GM20000 (cell line): ENCODE data around the gene ANKRD55.

ENCODE experiments used
- DNase-seq: peaks from one replicate; pipeline ENCODE4 v3.0.0; 2012; ENCODE audit warnings: low spot score
- CTCF ChIP-seq: IDR thresholded peaks from 2 replicates; pipeline ENCODE4 v1.5.1; 2012; ENCODE audit warnings: mild to moderate bottlenecking, control low read depth; ENCODE audit errors: extremely low read depth, missing control alignments

The ANKRD55 gene

GRCh38 chr5:56183506-56183905 lies 49.6 kb downstream of the ANKRD55 start:
- TF ChIP-seq CTCF = no peak
- no peak for DNase-seq

- TF ChIP-seq CTCF = no peak
- no peak for DNase-seq
Measured at GRCh38 chr5:56179442-56179841, 53.7 kb downstream of the ANKRD55 start.

- DNase-seq = no peak
- TF ChIP-seq CTCF = no peak
Measured at GRCh38 chr5:56178823-56179222, 54.3 kb downstream of the ANKRD55 start.

- no peak for DNase-seq
Measured at GRCh38 chr5:56176871-56177533, 56.1 kb downstream of the ANKRD55 start.

GRCh38 chr5:56176155-56176798 lies 56.9 kb downstream of the ANKRD55 start:
- TF ChIP-seq CTCF = no peak
- DNase-seq = no peak

More at GRCh38 chr5:56176871-56177533, 56.1 kb downstream of the ANKRD55 start:
- no peak for TF ChIP-seq CTCF

GRCh38 chr5:56175488-56175887 lies 57.6 kb downstream of the ANKRD55 start:
- TF ChIP-seq CTCF = no peak
- no peak for DNase-seq

- TF ChIP-seq CTCF = no peak
- DNase-seq = no peak
Measured at GRCh38 chr5:56175021-56175420, 58.1 kb downstream of the ANKRD55 start.
